Endothelial cell of umbilical vein (primary cell): ENCODE data around the gene BUD31. TPM values are rescaled to one million over a fixed set of nuclear protein-coding genes. Genes with fewer than 3 reads are reported as not detected.
"Not testable (repeated sequence)": the region's sequence is repeated elsewhere in the genome, so short reads cannot be mapped to it uniquely, and the experiment has no call there.

ENCODE experiments used
- BruUV-seq: library from RNA; stranded (reverse); fragments of 400-500 nt; replicated peaks from 2 replicates; lab custom pipeline; 2021; lab: Mats Ljungman, UMichigan
- CTCF ChIA-PET: fragments of 300-600, 350-600 bp; sonication (Branson Sonifier 250); formaldehyde crosslinking; loops from one replicate; lab custom pipeline; 2021; ENCODE audit warnings: antibody characterized with exemption, inconsistent platforms; lab: Charles Lee
- POLR2A ChIA-PET: fragments of 300-600, 350-600 bp; sonication (Branson Sonifier 250); formaldehyde crosslinking; loops from one replicate; lab custom pipeline; 2021; ENCODE audit warnings: antibody characterized with exemption, inconsistent platforms; lab: Charles Lee
- DNase-seq: peaks from one replicate; pipeline ENCODE4 v3.0.0-alpha.2; 2011; ENCODE audit warnings: low read depth, low spot score
- FAIRE-seq: peaks from 2 replicates; lab custom pipeline; 2011; peaks lifted over from hg19 to GRCh38; lab: Jason Lieb, UNC
- H2AFZ ChIP-seq: 2 replicates; pipeline ENCODE4 v1.6.0; 2012; ENCODE audit warnings: low read depth, low read length, control low read depth, inconsistent platforms
- H3K27ac ChIP-seq: 2 replicates; pipeline ENCODE4 v1.5.1; 2011; ENCODE audit warnings: low read depth, mild to moderate bottlenecking, control low read depth, low read length, moderate library complexity; ENCODE audit not compliant: insufficient read depth
- H3K27me3 ChIP-seq, 2 experiments: 2 replicates each; pipeline versions ENCODE4 v1.6.0 to v1.6.1; 2011; ENCODE audit warnings: low read length in 2 of 2, mixed read lengths in 1 of 2; ENCODE audit not compliant: control insufficient read depth in 2 of 2, insufficient read depth in 2 of 2
- H3K36me3 ChIP-seq, 2 experiments: 2 replicates in 1 of 2; 3 replicates in 1 of 2; pipeline ENCODE4 v1.5.1; 2011; ENCODE audit warnings: low read length in 2 of 2, mild to moderate bottlenecking in 1 of 2, moderate library complexity in 1 of 2; ENCODE audit not compliant: control insufficient read depth in 2 of 2, insufficient read depth in 2 of 2; ENCODE audit errors: extremely low read depth in 1 of 2
- H3K4me1 ChIP-seq: 3 replicates; pipeline ENCODE4 v1.5.1; 2011; ENCODE audit warnings: mild to moderate bottlenecking, low read length; ENCODE audit not compliant: control insufficient read depth, insufficient read depth; ENCODE audit errors: extremely low read depth
- H3K4me2 ChIP-seq: 2 replicates; pipeline ENCODE4 v1.6.1; 2011; ENCODE audit warnings: low read length, control low read depth, mixed read lengths; ENCODE audit not compliant: insufficient read depth
- H3K4me3 ChIP-seq, 3 experiments: fragments of 200-600 bp in 1 of 3; sonication (generic), shearing (Covaris generic) in 1 of 3; replicated peaks in 1 of 3; 2 replicates each; pipeline ENCODE4 v1.5.1; 2011 to 2016; ENCODE audit warnings: control low read depth in 3 of 3, low read length in 3 of 3, mild to moderate bottlenecking in 2 of 3, inconsistent platforms in 1 of 3, low read depth in 1 of 3, moderate library complexity in 1 of 3; ENCODE audit not compliant: insufficient read depth in 1 of 3
- H3K79me2 ChIP-seq: 2 replicates; pipeline ENCODE4 v1.6.0; 2012; ENCODE audit warnings: low read length, inconsistent platforms; ENCODE audit not compliant: control insufficient read depth, insufficient read depth
- H3K9ac ChIP-seq: replicated peaks from 2 replicates; pipeline ENCODE3; 2011; ENCODE audit warnings: low read length, control low read depth; ENCODE audit not compliant: insufficient read depth; ENCODE audit errors: extremely low read depth
- H3K9me1 ChIP-seq: replicated peaks from 3 replicates; pipeline ENCODE4 v1.6.0; 2011; ENCODE audit warnings: mild to moderate bottlenecking, low read length; ENCODE audit not compliant: control insufficient read depth, insufficient read depth; ENCODE audit errors: extremely low read depth
- H3K9me3 ChIP-seq: replicated peaks from 2 replicates; pipeline ENCODE4 v1.5.1; 2012; ENCODE audit warnings: low read length, inconsistent platforms; ENCODE audit not compliant: control insufficient read depth, insufficient read depth
- H4K20me1 ChIP-seq: replicated peaks from 2 replicates; pipeline ENCODE3; 2011; ENCODE audit warnings: mild to moderate bottlenecking, low read length; ENCODE audit not compliant: control insufficient read depth, insufficient read depth; ENCODE audit errors: extremely low read depth
- EZH2 ChIP-seq: IDR thresholded peaks from 2 replicates; pipeline ENCODE4 v1.6.1; 2012; ENCODE audit warnings: borderline replicate concordance, low read depth, mild to moderate bottlenecking, moderate library complexity, low read length, inconsistent platforms; ENCODE audit not compliant: severe bottlenecking
- FOS ChIP-seq: IDR thresholded peaks from 2 replicates; pipeline ENCODE4 v1.6.1; 2011; ENCODE audit warnings: mild to moderate bottlenecking, low read length, moderate library complexity, borderline replicate concordance; ENCODE audit not compliant: insufficient read depth
- GATA2 ChIP-seq: IDR thresholded peaks from 2 replicates; pipeline ENCODE4 v1.7.0; 2011; ENCODE audit warnings: low read depth, mild to moderate bottlenecking, moderate library complexity, mixed read lengths, low read length; ENCODE audit not compliant: insufficient read length, insufficient read depth
- JUN ChIP-seq: IDR thresholded peaks from 2 replicates; pipeline ENCODE4 v1.6.1; 2011; ENCODE audit warnings: borderline replicate concordance, low read depth; ENCODE audit not compliant: insufficient read length, insufficient read depth
- MYC ChIP-seq: IDR thresholded peaks from one replicate; pipeline ENCODE4 v1.6.1; 2011; ENCODE audit warnings: mild to moderate bottlenecking, low read depth, low read length
- POLR2A ChIP-seq: IDR thresholded peaks from 2 replicates; pipeline ENCODE4 v1.6.1; 2012; ENCODE audit warnings: low read depth, mild to moderate bottlenecking, control low read depth, low read length
- POLR2AphosphoS5 ChIP-seq: IDR thresholded peaks from 2 replicates; pipeline ENCODE4 v1.6.1; 2012; ENCODE audit warnings: low read depth, mild to moderate bottlenecking, control low read depth, low read length, moderate library complexity; ENCODE audit not compliant: insufficient read depth
- dilution Hi-C: fragments of 300-500 bp; cut with MboI; formaldehyde crosslinking; loops from one replicate; pipeline ENCODE4 v1.15.0; 2019; ENCODE audit warnings: low sequenced_read_pairs; ENCODE audit not compliant: extremely low pct_ligation_motif_present
- intact Hi-C: fragments of 100-400 bp; cut with micrococcal nuclease; formaldehyde crosslinking; loops from one replicate; pipeline ENCODE4 v1.10.0; 2022
- polyA plus RNA-seq, 4 experiments: library from polyadenylated mRNA; depleted of rRNA in 3 of 4; stranded (reverse) in 3 of 4; unstranded in 1 of 4; fragments of >200 nt; gene quantifications; 2 replicates each; pipeline versions ENCODE4 v1.2.1 to v1.2.3, GENCODE V29; 2011 to 2012; ENCODE audit warnings: missing spikeins in 1 of 4
- total RNA-seq: library from RNA; stranded (reverse); gene quantifications from 2 replicates; pipeline ENCODE4 v1.2.3, GENCODE V29; 2021
- TF ChIP-seq, protein P1 (sequence below), 2 donors: IDR thresholded peaks; 1 replicate in 1 of 2; 2 replicates in 1 of 2; pipeline ENCODE4 v1.5.1; 2011; ENCODE audit warnings: low read length in 2 of 2, mild to moderate bottlenecking in 2 of 2, moderate library complexity in 2 of 2, control low read depth in 1 of 2, inconsistent platforms in 1 of 2, low read depth in 1 of 2; ENCODE audit not compliant: insufficient read depth in 1 of 2; ENCODE audit errors: extremely low read depth in 1 of 2
- TF ChIP-seq, protein P2 (sequence below): IDR thresholded peaks from 2 replicates; pipeline ENCODE4 v1.6.1; 2011; ENCODE audit not compliant: insufficient read depth, insufficient read length

BUD31 gene
- total and polyA plus RNA-seq, 2 donors (not counting 3 experiments of a cell fraction or from before 2014, with no cell fraction given): 67.8 to 122 TPM

DNA sequence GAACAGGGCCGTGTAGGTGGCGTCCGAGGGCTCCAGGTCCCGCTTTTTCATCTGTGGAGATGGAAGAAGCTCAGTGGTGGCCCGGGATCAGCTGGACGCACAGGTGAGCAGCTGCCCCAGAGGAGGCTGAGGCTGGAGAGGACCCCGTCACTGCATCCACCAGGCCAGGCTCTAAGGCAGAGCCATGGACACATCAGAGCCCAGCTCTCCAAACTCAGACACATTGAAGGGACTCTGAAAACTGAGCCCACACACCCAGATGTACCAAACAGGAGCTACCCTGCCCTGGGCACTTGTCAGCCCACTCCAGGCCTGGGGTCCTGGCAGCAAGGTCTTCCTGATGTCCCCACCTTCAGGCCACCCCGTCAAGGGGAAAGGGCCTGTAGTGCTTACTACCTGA lies 21.0 kb downstream of the BUD31 start:
- DNase-seq (no peak), FAIRE-seq (no peak)
- H3K9ac ChIP-seq: no peak overlapping the region
- no peaks in the 10 kb centered on the region for H3K9me3 ChIP-seq
- peaks cover 4 to 42% of the 10 kb centered on the region in 2 experiments for H3K36me3 ChIP-seq
- H3K4me2 ChIP-seq: no peak overlapping the region
- TF ChIP-seq POLR2A: no peak
- TF ChIP-seq FOS: no peak
- TF ChIP-seq, protein P1, sequence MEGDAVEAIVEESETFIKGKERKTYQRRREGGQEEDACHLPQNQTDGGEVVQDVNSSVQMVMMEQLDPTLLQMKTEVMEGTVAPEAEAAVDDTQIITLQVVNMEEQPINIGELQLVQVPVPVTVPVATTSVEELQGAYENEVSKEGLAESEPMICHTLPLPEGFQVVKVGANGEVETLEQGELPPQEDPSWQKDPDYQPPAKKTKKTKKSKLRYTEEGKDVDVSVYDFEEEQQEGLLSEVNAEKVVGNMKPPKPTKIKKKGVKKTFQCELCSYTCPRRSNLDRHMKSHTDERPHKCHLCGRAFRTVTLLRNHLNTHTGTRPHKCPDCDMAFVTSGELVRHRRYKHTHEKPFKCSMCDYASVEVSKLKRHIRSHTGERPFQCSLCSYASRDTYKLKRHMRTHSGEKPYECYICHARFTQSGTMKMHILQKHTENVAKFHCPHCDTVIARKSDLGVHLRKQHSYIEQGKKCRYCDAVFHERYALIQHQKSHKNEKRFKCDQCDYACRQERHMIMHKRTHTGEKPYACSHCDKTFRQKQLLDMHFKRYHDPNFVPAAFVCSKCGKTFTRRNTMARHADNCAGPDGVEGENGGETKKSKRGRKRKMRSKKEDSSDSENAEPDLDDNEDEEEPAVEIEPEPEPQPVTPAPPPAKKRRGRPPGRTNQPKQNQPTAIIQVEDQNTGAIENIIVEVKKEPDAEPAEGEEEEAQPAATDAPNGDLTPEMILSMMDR (IDR thresholded peaks at IDR 0.05; ENCODE audit: extremely low read depth in 1 of 2, insufficient read depth in 1 of 2, low read depth in 1 of 2, low read length in 2 of 2): no peak
- TF ChIP-seq, protein P2, sequence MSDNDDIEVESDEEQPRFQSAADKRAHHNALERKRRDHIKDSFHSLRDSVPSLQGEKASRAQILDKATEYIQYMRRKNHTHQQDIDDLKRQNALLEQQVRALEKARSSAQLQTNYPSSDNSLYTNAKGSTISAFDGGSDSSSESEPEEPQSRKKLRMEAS: no peak
- TF ChIP-seq MYC: no peak
- TF ChIP-seq POLR2AphosphoS5: no peak
- TF ChIP-seq EZH2: no peak
- TF ChIP-seq JUN: no peak
- no peak for TF ChIP-seq GATA2
- no peaks in the 10 kb centered on the region for H3K79me2 ChIP-seq
- no peak overlapping the region for H3K27ac ChIP-seq
- H2AFZ ChIP-seq: no peak overlapping the region
- H3K9me1 ChIP-seq: no peaks in the 10 kb centered on the region
- no peak overlapping the region for H3K4me3 ChIP-seq
- no peaks in the 10 kb centered on the region for H4K20me1 ChIP-seq
- H3K4me1 ChIP-seq: no peaks in the 10 kb centered on the region
- no TSS peak for BruUV-seq
- CTCF ChIA-PET: no interaction called here
- intact Hi-C loops (no loop called here), dilution Hi-C loops (no loop called here)
- H3K27me3 ChIP-seq: no peaks in the 10 kb centered on the region
- POLR2A ChIA-PET: no interaction called here

DNA sequence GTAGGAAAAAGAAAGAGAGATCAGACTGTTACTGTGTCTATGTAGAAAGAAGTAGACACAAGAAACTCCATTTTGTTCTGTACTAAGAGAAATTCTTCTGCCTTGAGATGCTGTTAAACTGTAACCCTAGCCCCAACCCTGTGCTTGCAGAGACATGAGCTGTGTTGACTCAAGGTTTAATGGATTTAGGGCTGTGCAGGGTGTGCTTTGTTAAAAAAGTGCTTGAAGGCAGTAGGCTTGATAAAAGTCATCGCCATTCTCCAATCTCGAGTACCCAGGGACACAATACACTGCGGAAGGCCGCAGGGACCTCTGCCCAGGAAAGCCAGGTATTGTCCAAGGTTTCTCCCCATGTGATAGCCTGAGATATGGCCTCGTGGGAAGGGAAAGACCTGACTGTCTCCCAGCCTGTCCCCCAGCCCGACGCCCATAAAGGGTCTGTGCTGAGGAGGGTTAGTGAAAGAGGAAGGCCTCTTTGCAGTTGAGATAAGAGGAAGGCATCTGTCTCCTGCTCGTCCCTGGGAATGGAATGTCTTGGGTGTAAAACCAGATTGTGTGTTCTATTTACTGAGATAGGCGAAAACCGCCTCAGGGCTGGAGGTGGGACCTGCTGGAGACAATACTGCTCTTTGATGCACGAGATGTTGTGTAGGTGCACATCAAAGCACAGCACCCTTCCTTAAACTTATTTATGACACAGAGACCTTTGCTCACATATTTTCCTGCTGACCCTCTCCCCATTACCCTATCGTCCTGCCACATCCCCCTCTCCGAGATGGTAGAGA lies 23.2 kb downstream of the BUD31 start:
- intact Hi-C loops, H3K4me2 ChIP-seq, H3K79me2 ChIP-seq, CTCF ChIA-PET, FAIRE-seq, H3K27ac ChIP-seq, dilution Hi-C loops, H3K9ac ChIP-seq, BruUV-seq, H3K4me3 ChIP-seq, H4K20me1 ChIP-seq, H3K27me3 ChIP-seq, H3K4me1 ChIP-seq, H2AFZ ChIP-seq, H3K9me3 ChIP-seq, POLR2A ChIA-PET, H3K9me1 ChIP-seq, DNase-seq: not testable (repeated sequence)
- H3K36me3 ChIP-seq: peaks cover 4 to 39% of the 10 kb centered on the region in 2 experiments
